Astrocyte (in vitro differentiated cells and primary cell): ENCODE measurements around the gene ATP6V1F.

Experiments
- EZH2 ChIP-seq: IDR thresholded peaks from 2 replicates; pipeline ENCODE4 v1.6.1; 2012; ENCODE audit warnings: mild to moderate bottlenecking, low read length, inconsistent platforms; ENCODE audit not compliant: insufficient read depth
- TF ChIP-seq, protein P1 (sequence below): IDR thresholded peaks from 2 replicates; pipeline ENCODE4 v1.5.1; 2011; ENCODE audit warnings: low read depth, mild to moderate bottlenecking, inconsistent platforms, low read length, moderate library complexity; ENCODE audit not compliant: insufficient read depth

- TF ChIP-seq, protein P1, sequence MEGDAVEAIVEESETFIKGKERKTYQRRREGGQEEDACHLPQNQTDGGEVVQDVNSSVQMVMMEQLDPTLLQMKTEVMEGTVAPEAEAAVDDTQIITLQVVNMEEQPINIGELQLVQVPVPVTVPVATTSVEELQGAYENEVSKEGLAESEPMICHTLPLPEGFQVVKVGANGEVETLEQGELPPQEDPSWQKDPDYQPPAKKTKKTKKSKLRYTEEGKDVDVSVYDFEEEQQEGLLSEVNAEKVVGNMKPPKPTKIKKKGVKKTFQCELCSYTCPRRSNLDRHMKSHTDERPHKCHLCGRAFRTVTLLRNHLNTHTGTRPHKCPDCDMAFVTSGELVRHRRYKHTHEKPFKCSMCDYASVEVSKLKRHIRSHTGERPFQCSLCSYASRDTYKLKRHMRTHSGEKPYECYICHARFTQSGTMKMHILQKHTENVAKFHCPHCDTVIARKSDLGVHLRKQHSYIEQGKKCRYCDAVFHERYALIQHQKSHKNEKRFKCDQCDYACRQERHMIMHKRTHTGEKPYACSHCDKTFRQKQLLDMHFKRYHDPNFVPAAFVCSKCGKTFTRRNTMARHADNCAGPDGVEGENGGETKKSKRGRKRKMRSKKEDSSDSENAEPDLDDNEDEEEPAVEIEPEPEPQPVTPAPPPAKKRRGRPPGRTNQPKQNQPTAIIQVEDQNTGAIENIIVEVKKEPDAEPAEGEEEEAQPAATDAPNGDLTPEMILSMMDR = no peak
- no peak for TF ChIP-seq EZH2
These were observed 49.6 kb downstream of the ATP6V1F start for GRCh38 chr7:128912281-128912680.
